UCSD-AML1 (cell line): ENCODE measurements around the gene AADACL3.
"Not testable (repeated sequence)": the region's sequence is repeated elsewhere in the genome, so short reads cannot be mapped to it uniquely, and the experiment has no call there.

Source experiments
- DNase-seq: peaks from one replicate; lab custom pipeline; 2025; ENCODE audit not compliant: unreplicated experiment; lab: John Stamatoyannopoulos, UW

Gene AADACL3, protein sequence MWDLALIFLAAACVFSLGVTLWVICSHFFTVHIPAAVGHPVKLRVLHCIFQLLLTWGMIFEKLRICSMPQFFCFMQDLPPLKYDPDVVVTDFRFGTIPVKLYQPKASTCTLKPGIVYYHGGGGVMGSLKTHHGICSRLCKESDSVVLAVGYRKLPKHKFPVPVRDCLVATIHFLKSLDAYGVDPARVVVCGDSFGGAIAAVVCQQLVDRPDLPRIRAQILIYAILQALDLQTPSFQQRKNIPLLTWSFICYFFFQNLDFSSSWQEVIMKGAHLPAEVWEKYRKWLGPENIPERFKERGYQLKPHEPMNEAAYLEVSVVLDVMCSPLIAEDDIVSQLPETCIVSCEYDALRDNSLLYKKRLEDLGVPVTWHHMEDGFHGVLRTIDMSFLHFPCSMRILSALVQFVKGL

GRCh38 chr1:12715896-12716437 is at the start of gene AADACL3:
Gene AADACL3 (plus strand): TSS chr1:12716110. CDS start chr1:12716177, 67 bp downstream.
- DNase-seq = no peak

DNA sequence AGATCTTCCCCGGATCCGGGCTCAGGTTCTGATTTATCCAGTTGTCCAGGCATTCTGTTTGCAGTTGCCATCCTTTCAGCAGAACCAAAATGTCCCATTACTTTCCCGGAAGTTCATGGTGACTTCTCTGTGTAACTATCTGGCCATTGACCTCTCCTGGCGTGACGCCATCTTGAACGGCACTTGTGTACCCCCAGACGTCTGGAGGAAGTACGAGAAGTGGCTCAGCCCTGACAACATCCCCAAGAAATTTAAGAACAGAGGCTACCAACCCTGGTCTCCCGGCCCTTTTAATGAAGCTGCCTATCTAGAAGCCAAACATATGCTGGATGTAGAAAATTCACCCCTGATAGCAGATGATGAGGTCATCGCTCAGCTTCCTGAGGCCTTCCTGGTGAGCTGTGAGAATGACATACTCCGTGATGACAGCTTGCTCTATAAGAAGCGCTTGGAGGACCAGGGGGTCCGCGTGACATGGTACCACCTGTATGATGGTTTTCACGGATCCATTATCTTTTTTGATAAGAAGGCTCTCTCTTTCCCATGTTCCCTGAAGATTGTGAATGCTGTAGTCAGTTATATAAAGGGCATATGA is 49.7 kb upstream of the AADACL3 start:
- no peak for DNase-seq

GRCh38 chr1:12669529-12670068 is 46.3 kb upstream of the AADACL3 start:
- DNase-seq = no peak

DNA sequence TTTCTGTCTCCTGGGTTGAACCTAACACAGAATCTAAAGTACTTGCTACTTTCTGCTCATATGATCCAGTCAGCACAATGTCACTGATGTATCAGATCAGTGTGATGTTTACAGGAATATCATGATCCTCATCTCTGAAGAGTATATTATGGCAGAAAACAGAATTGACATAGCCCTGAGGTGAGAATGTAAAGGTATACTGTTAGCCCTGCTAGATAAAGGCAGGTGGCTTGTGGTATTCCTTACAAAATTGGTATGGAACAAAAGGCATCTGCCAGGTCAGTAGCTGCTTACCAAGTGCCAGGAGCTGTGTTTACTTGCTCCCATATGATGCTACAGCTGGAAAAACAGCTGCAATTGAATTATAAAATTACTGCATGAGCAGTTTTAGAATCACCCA is 41.6 kb upstream of the AADACL3 start:
- no peak for DNase-seq

GRCh38 chr1:12676122-12676521 is 39.8 kb upstream of the AADACL3 start:
- not testable (repeated sequence) for DNase-seq

- no peak for DNase-seq
These were observed 38.3 kb upstream of the AADACL3 start for GRCh38 chr1:12677565-12677964.

DNA sequence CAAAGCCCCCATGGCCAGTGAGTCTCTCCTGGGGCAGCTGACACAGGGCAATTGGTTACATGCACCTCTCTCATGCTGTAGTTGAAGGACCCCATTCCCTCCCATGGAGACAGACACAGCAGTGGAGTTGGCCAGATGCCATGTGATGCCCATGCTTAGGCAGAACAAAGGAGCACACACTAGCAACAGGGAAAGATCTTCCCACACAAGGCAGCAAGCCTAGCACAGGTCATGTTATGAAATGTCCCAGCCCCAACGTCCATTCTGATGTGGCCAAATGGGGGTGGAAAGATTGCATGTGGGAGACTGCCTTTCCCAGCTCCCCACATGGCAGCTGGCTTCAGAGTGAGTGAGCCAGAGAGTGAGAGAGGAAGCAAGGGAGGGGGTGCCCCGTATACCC is 37.6 kb upstream of the AADACL3 start:
- DNase-seq = no peak

- DNase-seq = no peak
These were observed 37.1 kb upstream of the AADACL3 start for GRCh38 chr1:12678820-12679219.

GRCh38 chr1:12690156-12690555 is 25.8 kb upstream of the AADACL3 start:
- no peak for DNase-seq

- no peak for DNase-seq
These were observed 22.7 kb upstream of the AADACL3 start for GRCh38 chr1:12692967-12693782.

DNA sequence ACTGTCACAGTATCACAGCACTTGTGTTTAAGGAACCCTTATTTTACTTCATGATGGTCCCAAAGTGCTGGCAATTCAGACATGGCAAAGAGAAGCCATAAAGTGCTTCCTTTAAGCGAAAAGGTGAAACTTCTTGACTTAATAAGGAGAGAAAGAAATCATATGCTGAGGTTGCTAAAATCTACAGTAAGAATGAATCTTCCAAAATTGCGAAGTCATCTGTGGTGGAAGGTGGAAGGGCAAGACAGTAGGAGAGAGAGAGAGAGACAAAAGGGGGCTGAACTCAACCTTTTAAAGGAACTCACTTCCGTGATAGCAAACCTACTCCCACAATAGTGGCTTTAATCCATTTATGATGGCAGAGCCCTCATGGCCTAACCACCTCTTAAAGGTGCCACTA is 19.3 kb upstream of the AADACL3 start:
- DNase-seq = no peak

DNA sequence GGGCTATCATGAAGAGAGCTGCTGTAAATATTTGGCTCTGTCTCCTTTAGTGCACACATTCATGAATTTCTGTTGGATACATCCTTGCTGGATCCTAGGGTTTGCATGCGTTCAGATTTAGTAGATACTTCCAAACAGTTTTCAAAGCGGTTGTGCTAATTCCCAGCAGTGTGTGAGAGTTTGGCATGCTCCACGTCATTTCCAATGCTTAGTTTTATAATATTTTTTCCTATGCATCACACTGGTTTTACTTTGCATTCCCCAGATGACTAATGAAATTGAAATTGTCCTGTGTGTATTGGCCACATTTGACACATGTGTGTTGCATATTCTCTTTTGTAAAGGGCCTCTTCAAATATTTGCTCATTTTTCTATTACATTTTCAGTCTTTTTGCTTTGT is 18.5 kb upstream of the AADACL3 start:
- DNase-seq = no peak

DNA sequence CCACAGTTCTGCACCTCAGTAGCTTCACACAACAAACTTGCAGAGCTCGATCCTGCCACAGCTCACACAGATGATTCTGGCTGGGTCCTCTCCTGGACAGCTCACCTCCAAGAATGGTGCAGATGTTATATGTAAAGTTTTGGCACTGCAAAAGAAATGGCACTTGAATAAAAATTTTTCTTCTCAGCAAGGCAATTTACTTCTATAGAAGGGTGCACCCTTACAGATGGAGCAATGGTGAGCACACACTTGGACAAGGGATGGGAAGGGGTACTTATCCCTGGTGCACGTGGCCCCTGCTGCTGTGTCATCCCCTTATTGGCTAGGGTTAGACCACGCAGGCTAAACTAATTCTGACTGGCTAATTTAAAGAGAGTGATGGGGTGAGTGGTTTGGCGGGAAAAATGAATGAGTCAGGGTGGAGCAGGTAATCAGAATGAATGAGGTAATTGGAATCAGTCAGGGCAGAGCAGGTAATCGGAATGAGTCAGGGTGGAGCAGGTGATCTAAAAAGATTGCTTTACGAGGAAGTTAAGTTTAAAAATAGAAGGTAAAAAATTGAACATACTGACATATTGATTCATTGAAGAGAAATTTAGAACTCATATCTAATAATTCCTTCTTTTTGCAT is 12.0 kb upstream of the AADACL3 start:
- no peak for DNase-seq

DNA sequence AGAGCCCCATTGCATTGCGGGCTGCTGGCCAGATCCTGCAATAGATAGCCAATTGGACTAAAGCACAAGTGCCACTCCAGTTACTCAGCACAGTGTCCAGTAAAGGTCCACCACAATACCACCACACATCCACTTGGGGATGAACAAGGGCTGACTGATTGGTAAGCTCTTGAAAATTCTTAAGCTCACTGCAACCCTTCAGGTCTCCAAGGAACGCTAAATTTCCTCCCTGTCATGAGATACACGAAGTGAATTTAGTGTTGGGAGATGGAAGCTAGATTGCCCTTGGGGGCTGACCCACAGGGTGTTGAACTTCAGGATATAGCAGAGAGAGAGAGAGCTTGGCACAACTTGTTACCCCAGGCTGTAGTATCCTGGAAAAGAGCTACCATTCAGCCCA is 9.8 kb upstream of the AADACL3 start:
- no peak for DNase-seq

- no peak for DNase-seq
These were observed 7.4 kb upstream of the AADACL3 start for GRCh38 chr1:12708396-12709090.

DNA sequence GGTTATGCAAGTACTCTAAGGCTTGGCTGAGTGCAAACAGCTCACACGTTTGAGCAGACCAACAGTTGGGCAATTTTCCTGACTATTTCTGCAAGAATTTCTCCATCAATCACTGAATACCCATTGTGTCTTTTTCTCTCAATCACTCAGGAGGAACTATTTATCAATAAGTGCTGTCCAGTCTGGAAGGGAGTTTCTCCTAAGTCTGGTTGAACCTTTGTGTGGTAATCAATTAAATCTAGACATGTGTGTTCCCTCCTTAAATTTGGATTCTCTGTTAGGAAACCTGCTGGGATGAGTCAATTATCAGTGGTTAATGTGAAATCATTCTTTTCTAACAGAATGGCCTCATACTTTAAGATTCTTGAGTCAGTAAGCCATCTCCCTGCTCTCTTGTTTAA is 6.8 kb upstream of the AADACL3 start:
- DNase-seq = no peak

DNA sequence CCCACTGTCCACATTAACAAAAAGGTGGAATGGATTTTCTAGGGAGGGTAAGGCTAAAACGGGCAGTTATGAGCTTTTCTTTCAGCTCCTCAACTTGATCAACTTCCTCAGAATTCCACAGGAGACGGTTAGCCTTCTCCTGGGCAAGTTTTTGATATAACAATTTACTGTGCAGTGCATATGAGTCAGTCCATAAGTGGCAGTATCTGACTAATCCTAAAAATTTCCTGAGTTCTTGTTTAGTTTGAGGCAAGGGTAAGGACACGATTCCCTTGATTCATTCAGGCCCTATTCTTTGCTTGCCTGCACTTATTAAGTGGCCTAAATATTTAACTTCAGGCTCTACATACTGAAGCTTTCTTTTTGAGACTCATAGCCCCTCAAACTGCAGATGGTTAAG is 6.2 kb upstream of the AADACL3 start:
- no peak for DNase-seq

DNA sequence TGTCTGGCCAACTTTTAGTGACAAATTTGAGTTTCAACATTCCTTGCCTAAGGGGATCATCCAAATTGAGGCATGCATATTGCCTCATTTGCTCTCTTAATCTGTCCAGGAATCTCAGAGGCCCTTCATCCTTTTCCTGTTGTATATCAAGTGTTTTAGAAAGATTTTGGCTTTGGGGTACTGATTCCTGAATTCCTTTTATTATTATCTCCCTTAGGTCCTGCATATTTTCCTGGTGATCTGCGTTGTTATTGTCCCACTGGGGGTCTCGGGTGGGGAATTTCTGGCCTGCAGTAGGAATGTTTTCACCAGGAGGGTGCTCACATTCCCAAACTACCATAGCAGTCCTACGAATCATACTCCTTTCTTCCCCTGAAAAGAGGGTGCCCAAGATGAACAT is 4.4 kb upstream of the AADACL3 start:
- DNase-seq = no peak

GRCh38 chr1:12712076-12712475 is 3.8 kb upstream of the AADACL3 start:
- no peak for DNase-seq

- DNase-seq = no peak
These were observed 3.0 kb upstream of the AADACL3 start for GRCh38 chr1:12712929-12713328.
